ENCODE results near the gene BEND2. TPM values are rescaled to one million over a fixed set of nuclear protein-coding genes. Genes with fewer than 3 reads are reported as not detected.

BEND2 gene
- total RNA-seq, 2 donors from 2014 or later, result under 0.01 TPM; not detected in 1

DNA sequence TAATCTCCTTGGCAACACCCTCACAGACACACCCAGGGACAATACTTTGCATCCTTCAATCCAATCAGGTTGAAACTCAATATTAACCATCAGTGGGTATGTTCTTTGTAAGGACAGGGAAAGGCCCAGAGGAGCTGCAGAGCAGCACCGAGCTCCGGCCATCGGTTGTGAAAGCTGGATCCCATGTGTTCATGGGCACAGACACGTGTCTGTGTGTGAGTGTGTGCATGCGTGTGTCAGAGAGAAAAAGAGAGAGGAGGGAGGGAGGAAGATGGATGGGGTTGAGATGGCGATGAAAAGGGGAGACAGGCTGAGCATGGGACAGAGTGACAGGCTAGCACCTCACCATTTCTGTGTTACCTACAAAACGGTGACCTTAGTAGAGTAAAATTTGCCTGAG lies 6.8 kb upstream of the BEND2 start:
- H3K4me1 ChIP-seq, result no peaks in the 10 kb centered on the region
- no peak overlapping the region for H3K4me3 ChIP-seq
- intact Hi-C loops (cut with DNase I), result no loop called here
- H3K27ac ChIP-seq, result no peak overlapping the region
- no peak for TF ChIP-seq POLR2A (IDR thresholded peaks at IDR 0.05)
- TF ChIP-seq, protein P1, sequence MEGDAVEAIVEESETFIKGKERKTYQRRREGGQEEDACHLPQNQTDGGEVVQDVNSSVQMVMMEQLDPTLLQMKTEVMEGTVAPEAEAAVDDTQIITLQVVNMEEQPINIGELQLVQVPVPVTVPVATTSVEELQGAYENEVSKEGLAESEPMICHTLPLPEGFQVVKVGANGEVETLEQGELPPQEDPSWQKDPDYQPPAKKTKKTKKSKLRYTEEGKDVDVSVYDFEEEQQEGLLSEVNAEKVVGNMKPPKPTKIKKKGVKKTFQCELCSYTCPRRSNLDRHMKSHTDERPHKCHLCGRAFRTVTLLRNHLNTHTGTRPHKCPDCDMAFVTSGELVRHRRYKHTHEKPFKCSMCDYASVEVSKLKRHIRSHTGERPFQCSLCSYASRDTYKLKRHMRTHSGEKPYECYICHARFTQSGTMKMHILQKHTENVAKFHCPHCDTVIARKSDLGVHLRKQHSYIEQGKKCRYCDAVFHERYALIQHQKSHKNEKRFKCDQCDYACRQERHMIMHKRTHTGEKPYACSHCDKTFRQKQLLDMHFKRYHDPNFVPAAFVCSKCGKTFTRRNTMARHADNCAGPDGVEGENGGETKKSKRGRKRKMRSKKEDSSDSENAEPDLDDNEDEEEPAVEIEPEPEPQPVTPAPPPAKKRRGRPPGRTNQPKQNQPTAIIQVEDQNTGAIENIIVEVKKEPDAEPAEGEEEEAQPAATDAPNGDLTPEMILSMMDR (IDR thresholded peaks at IDR 0.05), result no peak
- 81% methylated on average over 7 of the region's 7 CpGs for WGBS, 2 donors
- no peaks in the 10 kb centered on the region for H3K36me3 ChIP-seq (replicated peaks in 1 of 2; ENCODE audit: insufficient read depth in 1 of 2, low read depth in 2 of 2)
- H3K9me3 ChIP-seq, result no peaks in the 10 kb centered on the region
- no peaks in the 10 kb centered on the region for H3K27me3 ChIP-seq
- DNase-seq, result no peak
- no peak for ATAC-seq

DNA sequence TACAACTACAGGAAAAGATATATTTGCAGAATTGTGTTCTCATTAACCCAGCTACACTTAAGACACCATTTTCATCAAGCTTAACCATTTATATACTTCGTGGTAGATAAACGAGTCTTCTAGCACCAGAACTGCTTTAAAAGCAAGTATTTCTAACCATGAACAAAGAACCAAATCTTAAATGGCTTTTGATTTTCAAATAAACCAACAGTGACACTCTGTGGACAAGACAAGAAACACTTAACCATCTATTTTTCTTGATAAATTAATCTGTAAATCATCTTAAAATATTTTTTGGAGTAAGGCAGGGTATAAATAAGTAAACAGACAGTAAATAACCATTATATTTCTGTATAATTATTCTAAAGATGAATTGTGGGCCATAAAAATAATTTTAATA lies 10.2 kb downstream of the BEND2 start:
- Histone ChIP-seq H3K4me1 (no peaks in the 10 kb centered on the region), H3K27ac (no peak overlapping the region), H3K36me3 (replicated peaks in 1 of 2; ENCODE audit: insufficient read depth in 1 of 2, low read depth in 2 of 2) (no peaks in the 10 kb centered on the region), H3K27me3 (no peaks in the 10 kb centered on the region), H3K4me3 (no peak overlapping the region), H3K9me3 (no peaks in the 10 kb centered on the region)
- TF ChIP-seq, protein P1 (IDR thresholded peaks at IDR 0.05), result peak in 4 of 7 experiments; percentile 18 to 28 (median 24)
- TF ChIP-seq POLR2A (IDR thresholded peaks at IDR 0.05), result no peak
- DNase-seq (no peak), ATAC-seq (no peak)
- intact Hi-C loops (cut with DNase I), result no loop called here
- WGBS, 2 donors, result 6 to 11% methylated on average over 2 of the region's 2 CpGs

DNA sequence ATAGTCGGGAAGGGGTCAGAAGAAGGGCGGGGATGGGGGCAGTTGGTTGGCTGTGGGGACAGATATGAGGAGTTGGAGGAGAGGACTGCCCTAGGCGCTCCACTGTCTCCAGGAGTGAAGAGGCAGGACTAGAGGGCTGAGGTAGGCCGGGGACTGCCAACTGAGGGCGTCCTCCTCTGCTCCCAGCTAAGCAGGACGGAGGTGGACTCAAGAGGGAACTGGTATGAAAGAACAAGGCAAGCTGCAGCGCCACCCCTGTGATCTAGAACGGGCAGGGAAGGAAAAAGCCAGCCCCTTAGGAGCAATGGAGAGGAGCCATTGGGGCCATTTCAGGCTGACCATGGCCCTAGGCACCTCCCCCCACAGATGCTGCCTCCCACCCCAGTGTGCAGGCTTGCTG lies 14.0 kb downstream of the BEND2 start:
- intact Hi-C loops (cut with DNase I), result no loop called here
- ATAC-seq (no peak), DNase-seq (no peak)
- TF ChIP-seq, protein P1 (IDR thresholded peaks at IDR 0.05), result no peak
- TF ChIP-seq POLR2A (IDR thresholded peaks at IDR 0.05), result no peak
- H3K9me3 ChIP-seq, result no peaks in the 10 kb centered on the region
- H3K27me3 ChIP-seq, result no peaks in the 10 kb centered on the region
- no peak overlapping the region for H3K4me3 ChIP-seq
- no peaks in the 10 kb centered on the region for H3K4me1 ChIP-seq
- 70 to 76% methylated on average over 3 to 5 of the region's 8 CpGs for WGBS, 2 donors
- no peak overlapping the region for H3K27ac ChIP-seq
- H3K36me3 ChIP-seq (replicated peaks in 1 of 2; ENCODE audit: insufficient read depth in 1 of 2, low read depth in 2 of 2), result no peaks in the 10 kb centered on the region

DNA sequence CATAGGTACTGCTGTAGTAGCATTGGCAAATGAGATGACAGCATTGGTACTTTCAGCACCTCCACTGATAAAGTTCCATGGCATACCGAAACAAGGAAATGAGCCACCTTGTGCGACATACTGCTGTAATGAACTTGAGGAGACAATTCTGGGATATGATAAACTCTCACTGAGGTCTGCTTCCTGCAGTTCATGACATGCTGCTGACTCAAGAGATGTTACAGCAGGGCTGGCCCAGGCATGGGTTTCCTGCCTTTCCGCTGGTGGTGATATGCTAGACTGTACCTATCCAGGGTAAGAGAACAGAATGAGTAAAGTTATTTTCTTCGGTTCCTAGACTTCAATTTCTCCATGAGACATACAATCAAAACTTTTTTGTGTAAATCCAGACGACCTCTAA lies 17.1 kb downstream of the BEND2 start:
- Histone ChIP-seq H3K9me3 (no peaks in the 10 kb centered on the region), H3K27ac (no peak overlapping the region), H3K27me3 (no peaks in the 10 kb centered on the region), H3K4me1 (no peaks in the 10 kb centered on the region), H3K36me3 (replicated peaks in 1 of 2; ENCODE audit: insufficient read depth in 1 of 2, low read depth in 2 of 2) (no peaks in the 10 kb centered on the region), H3K4me3 (no peak overlapping the region)
- ATAC-seq (no peak), DNase-seq (no peak)
- TF ChIP-seq, protein P1 (IDR thresholded peaks at IDR 0.05), result no peak
- no peak for TF ChIP-seq POLR2A (IDR thresholded peaks at IDR 0.05)
- intact Hi-C loops (cut with DNase I), result no loop called here
- WGBS, 2 donors, result 60 to 71% methylated on average over 3 to 5 of the region's 5 CpGs

DNA sequence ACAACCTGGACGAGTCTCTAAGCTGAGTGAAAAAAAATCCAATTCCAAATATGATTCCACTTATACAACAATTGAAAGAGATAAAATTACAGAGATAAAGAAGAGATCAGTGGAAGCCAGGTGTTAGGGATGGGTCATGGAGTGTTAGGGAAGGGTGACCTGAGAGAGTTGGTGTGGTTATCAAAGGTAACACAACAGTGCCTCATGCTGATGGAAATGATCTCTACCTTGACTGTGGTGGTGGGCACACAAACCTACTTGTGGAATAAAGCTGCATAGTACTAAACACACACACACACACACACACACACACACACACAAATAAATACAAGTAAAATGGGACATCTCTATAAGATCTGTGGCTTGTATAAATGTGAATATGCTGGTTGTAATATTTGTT lies 26.0 kb downstream of the BEND2 start:
- WGBS, 2 donors, result 43 to 50% methylated on average over 1 of the region's 1 CpG

More for the DNA sequence above, 26.0 kb downstream of the BEND2 start:
- no peaks in the 10 kb centered on the region for H3K27me3 ChIP-seq
- ATAC-seq (no peak), DNase-seq (no peak)
- no peaks in the 10 kb centered on the region for H3K36me3 ChIP-seq (replicated peaks in 1 of 2; ENCODE audit: insufficient read depth in 1 of 2, low read depth in 2 of 2)
- TF ChIP-seq, protein P1 (IDR thresholded peaks at IDR 0.05), result no peak
- no peak for TF ChIP-seq POLR2A (IDR thresholded peaks at IDR 0.05)
- no peak overlapping the region for H3K27ac ChIP-seq
- no peaks in the 10 kb centered on the region for H3K9me3 ChIP-seq
- H3K4me1 ChIP-seq, result no peaks in the 10 kb centered on the region
- intact Hi-C loops (cut with DNase I), result no loop called here
- H3K4me3 ChIP-seq, result no peak overlapping the region
